ENCODE data around the gene SYNM.

SYNM gene

DNA sequence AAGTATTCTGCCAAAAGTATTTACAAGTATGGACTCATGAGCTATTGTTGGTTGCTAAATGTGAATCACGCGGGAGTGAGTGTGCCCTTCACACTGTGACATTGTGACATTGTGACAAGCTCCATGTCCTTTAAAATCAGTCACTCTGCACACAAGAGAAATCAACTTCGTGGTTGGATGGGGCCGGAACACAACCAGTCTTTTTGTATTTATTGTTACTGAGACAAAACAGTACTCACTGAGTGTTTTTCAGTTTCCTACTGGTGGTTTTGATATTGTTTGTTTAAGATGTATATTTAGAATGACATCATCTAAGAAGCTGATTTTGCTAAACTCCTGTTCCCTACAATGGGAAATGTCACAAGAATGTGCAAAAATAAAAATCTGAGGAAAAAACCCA, 30.3 kb downstream of the SYNM start:
- Histone ChIP-seq H2AFZ (ENCODE audit: low read depth) (no peak overlapping the region), H3K9ac (peak overlapping the region; percentile 1; the same call in 1 of the 2 replicates), H3K27ac (peak overlapping the region; percentile 50), H3K4me1 (ENCODE audit: low read depth, poor library complexity, severe bottlenecking) (peaks cover 75% of the 10 kb centered on the region), H3K36me3 (ENCODE audit: insufficient read depth) (no peaks in the 10 kb centered on the region), H3K27me3 (ENCODE audit: insufficient read depth, low read depth) (no peaks in the 10 kb centered on the region), H3K4me2 (peak overlapping the region; percentile 72), H3K79me2 (ENCODE audit: insufficient read depth, low read depth) (no peaks in the 10 kb centered on the region), H3K4me3 (IDR thresholded peaks at IDR 0.05; ENCODE audit: insufficient read depth, low read depth, low read length) (no peak overlapping the region), H4K20me1 (ENCODE audit: insufficient read depth) (no peaks in the 10 kb centered on the region)
- TF ChIP-seq, protein P1, sequence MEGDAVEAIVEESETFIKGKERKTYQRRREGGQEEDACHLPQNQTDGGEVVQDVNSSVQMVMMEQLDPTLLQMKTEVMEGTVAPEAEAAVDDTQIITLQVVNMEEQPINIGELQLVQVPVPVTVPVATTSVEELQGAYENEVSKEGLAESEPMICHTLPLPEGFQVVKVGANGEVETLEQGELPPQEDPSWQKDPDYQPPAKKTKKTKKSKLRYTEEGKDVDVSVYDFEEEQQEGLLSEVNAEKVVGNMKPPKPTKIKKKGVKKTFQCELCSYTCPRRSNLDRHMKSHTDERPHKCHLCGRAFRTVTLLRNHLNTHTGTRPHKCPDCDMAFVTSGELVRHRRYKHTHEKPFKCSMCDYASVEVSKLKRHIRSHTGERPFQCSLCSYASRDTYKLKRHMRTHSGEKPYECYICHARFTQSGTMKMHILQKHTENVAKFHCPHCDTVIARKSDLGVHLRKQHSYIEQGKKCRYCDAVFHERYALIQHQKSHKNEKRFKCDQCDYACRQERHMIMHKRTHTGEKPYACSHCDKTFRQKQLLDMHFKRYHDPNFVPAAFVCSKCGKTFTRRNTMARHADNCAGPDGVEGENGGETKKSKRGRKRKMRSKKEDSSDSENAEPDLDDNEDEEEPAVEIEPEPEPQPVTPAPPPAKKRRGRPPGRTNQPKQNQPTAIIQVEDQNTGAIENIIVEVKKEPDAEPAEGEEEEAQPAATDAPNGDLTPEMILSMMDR (conservative IDR thresholded peaks at IDR 0.05; ENCODE audit: low read depth, low read length): no peak

DNA sequence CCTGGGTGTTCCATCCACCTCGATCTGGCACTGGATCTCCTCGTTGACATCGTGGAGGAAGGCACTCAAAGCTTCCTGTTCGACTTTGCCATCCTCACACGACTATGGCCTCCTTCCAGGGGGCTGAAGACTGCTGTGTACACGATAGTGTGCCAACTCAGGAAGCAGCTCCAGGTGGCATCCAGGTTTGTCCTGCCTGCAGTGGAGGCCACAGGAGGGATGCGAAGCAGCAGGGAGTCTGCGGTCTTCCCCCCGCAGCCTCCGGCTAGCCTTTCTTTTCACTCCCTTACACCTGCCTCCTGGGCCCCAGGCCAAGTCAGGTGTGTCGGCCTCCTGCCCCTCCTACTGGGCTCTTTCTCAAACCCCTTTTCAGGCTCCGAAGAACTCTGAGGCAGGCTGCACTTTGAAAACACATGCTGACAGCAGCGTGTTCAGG, 32.2 kb downstream of the SYNM start:
- TF ChIP-seq, protein P1 (conservative IDR thresholded peaks at IDR 0.05; ENCODE audit: low read depth, low read length): no peak
- peak overlapping the region; percentile 72 for H3K4me2 ChIP-seq
- H3K4me3 ChIP-seq (IDR thresholded peaks at IDR 0.05; ENCODE audit: insufficient read depth, low read depth, low read length): no peak overlapping the region
- no peaks in the 10 kb centered on the region for H3K27me3 ChIP-seq (ENCODE audit: insufficient read depth, low read depth)
- H3K27ac ChIP-seq: peak overlapping the region; percentile 73
- H3K79me2 ChIP-seq (ENCODE audit: insufficient read depth, low read depth): no peaks in the 10 kb centered on the region
- peak overlapping the region; percentile 43; the same call in 1 of the 2 replicates for H2AFZ ChIP-seq (ENCODE audit: low read depth)
- H4K20me1 ChIP-seq (ENCODE audit: insufficient read depth): no peaks in the 10 kb centered on the region
- peaks cover 81% of the 10 kb centered on the region for H3K4me1 ChIP-seq (ENCODE audit: low read depth, poor library complexity, severe bottlenecking)
- no peaks in the 10 kb centered on the region for H3K36me3 ChIP-seq (ENCODE audit: insufficient read depth)
- H3K9ac ChIP-seq: peak overlapping the region; percentile 39; the same call in 1 of the 2 replicates

DNA sequence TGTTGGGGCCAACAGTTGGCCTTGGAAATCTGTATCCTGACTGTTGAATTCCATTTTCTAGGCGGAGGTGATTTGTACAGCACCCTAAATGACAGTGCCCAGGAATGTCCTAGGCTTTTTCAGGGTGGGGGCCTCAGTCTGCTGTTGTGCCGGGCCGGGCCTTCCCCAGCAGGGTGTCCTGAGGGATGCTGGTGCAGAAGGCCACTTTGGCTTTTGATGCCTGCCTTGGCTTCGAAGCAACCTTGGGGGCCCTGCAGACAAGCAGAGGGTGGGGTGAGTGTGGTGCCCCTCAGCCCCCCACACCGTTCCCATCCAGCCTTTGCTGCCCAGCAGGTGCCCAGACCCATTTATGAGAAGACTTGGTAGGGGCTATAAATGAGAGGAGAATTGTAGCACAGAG, 33.0 kb downstream of the SYNM start:
- Histone ChIP-seq H4K20me1 (ENCODE audit: insufficient read depth) (no peaks in the 10 kb centered on the region), H3K27me3 (ENCODE audit: insufficient read depth, low read depth) (no peaks in the 10 kb centered on the region), H3K9ac (peak overlapping the region; percentile 39), H2AFZ (ENCODE audit: low read depth) (peak overlapping the region; percentile 43; the same call in 1 of the 2 replicates), H3K79me2 (ENCODE audit: insufficient read depth, low read depth) (no peaks in the 10 kb centered on the region), H3K4me3 (IDR thresholded peaks at IDR 0.05; ENCODE audit: insufficient read depth, low read depth, low read length) (no peak overlapping the region), H3K4me2 (peak overlapping the region; percentile 72), H3K27ac (peak overlapping the region; percentile 73), H3K4me1 (ENCODE audit: low read depth, poor library complexity, severe bottlenecking) (peaks cover 86% of the 10 kb centered on the region), H3K36me3 (ENCODE audit: insufficient read depth) (no peaks in the 10 kb centered on the region)
- TF ChIP-seq, protein P1 (conservative IDR thresholded peaks at IDR 0.05; ENCODE audit: low read depth, low read length): no peak

- H3K36me3 ChIP-seq (ENCODE audit: insufficient read depth): no peaks in the 10 kb centered on the region
- H4K20me1 ChIP-seq (ENCODE audit: insufficient read depth): no peaks in the 10 kb centered on the region
These were observed 33.7 kb downstream of the SYNM start for GRCh38 chr15:99138491-99138982.

More at GRCh38 chr15:99138491-99138982, 33.7 kb downstream of the SYNM start:
- Histone ChIP-seq H3K4me3 (IDR thresholded peaks at IDR 0.05; ENCODE audit: insufficient read depth, low read depth, low read length) (no peak overlapping the region), H3K9ac (no peak overlapping the region; the same call in 1 of the 2 replicates), H3K4me2 (peak overlapping the region; percentile 72; the same call in 1 of the 2 replicates), H3K27me3 (ENCODE audit: insufficient read depth, low read depth) (no peaks in the 10 kb centered on the region), H2AFZ (ENCODE audit: low read depth) (no peak overlapping the region), H3K27ac (peak overlapping the region; percentile 73; the same call in 1 of the 2 replicates), H3K79me2 (ENCODE audit: insufficient read depth, low read depth) (no peaks in the 10 kb centered on the region), H3K4me1 (ENCODE audit: low read depth, poor library complexity, severe bottlenecking) (peaks cover 86% of the 10 kb centered on the region)
- TF ChIP-seq, protein P1 (conservative IDR thresholded peaks at IDR 0.05; ENCODE audit: low read depth, low read length): no peak
